ENCODE measurements around the gene CCN6.

GRCh38 chr6:112113918-112114317, 60.0 kb downstream of the CCN6 start:
- TF ChIP-seq CTCF (IDR thresholded peaks at IDR 0.05; ENCODE audit: low read length) (no peak), EZH2 (optimal IDR thresholded peaks at IDR 0.05; ENCODE audit: low read depth, low read length) (no peak)

All from MM.1S (cell line).